Neural crest cell (in vitro differentiated cells): Measurements from ENCODE around the gene TULP4. TPM values are rescaled to one million over a fixed set of nuclear protein-coding genes. Genes with fewer than 3 reads are reported as not detected.

Experiments used
- DNase-seq: peaks from one replicate; pipeline ENCODE4 v3.0.0; 2021; ENCODE audit warnings: low read depth, mixed read lengths, low spot score
- H3K27ac Mint-ChIP-seq: one replicate; pipeline ENCODE4 v1.8.0; 2021; ENCODE audit warnings: mild to moderate bottlenecking, mixed read lengths; ENCODE audit not compliant: unreplicated experiment
- H3K27me3 Mint-ChIP-seq: 2 replicates; pipeline ENCODE4 v1.8.0; 2021; ENCODE audit warnings: low read depth, mild to moderate bottlenecking, mixed read lengths
- H3K36me3 Mint-ChIP-seq: 2 replicates; pipeline ENCODE4 v1.8.0; 2021; ENCODE audit warnings: low read depth, mild to moderate bottlenecking, mixed read lengths
- H3K4me1 Mint-ChIP-seq: 2 replicates; pipeline ENCODE4 v1.8.0; 2021; ENCODE audit warnings: mixed read lengths
- H3K4me3 Mint-ChIP-seq: one replicate; pipeline ENCODE4 v1.8.0; 2021; ENCODE audit warnings: mild to moderate bottlenecking, mixed read lengths
- H3K9me3 Mint-ChIP-seq: 2 replicates; pipeline ENCODE4 v1.8.0; 2021; ENCODE audit warnings: mixed read lengths
- total RNA-seq: library from RNA; stranded (reverse); gene quantifications from 2 replicates; pipeline ENCODE4 v1.2.1, GENCODE V29; 2021
- TF ChIP-seq, protein P1 (sequence below): fragments of 200-600 bp; sonication (generic); conservative IDR thresholded peaks from 2 replicates; pipeline ENCODE4 v1.5.0; 2021; ENCODE audit warnings: antibody characterized with exemption, mild to moderate bottlenecking

The TULP4 gene
- total RNA-seq, 1 donor from 2014 or later: 115 TPM

DNA sequence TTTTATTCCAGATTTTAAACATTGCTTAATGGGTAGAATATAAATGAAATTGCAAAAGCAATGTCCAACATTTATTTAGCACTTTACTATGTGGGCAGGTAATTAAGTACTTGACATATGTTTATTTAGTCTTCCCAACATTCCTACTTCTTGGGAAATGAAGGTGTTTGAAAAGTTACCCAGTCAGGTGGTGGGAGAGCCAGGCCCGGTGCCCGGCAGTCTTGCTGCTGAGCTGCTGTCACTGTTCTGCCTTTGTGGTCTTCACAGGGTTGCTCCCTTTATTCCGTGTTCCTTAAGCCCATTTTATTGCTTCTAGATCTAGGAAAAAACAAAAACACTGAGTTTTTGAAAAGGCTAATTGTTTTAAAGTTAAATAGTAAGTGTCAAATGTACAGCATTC lies 42.6 kb upstream of the TULP4 start:
- no peaks in the 10 kb centered on the region for H3K27me3 Mint-ChIP-seq
- H3K36me3 Mint-ChIP-seq: peaks cover 15% of the 10 kb centered on the region
- no peak overlapping the region for H3K27ac Mint-ChIP-seq
- TF ChIP-seq, protein P1, sequence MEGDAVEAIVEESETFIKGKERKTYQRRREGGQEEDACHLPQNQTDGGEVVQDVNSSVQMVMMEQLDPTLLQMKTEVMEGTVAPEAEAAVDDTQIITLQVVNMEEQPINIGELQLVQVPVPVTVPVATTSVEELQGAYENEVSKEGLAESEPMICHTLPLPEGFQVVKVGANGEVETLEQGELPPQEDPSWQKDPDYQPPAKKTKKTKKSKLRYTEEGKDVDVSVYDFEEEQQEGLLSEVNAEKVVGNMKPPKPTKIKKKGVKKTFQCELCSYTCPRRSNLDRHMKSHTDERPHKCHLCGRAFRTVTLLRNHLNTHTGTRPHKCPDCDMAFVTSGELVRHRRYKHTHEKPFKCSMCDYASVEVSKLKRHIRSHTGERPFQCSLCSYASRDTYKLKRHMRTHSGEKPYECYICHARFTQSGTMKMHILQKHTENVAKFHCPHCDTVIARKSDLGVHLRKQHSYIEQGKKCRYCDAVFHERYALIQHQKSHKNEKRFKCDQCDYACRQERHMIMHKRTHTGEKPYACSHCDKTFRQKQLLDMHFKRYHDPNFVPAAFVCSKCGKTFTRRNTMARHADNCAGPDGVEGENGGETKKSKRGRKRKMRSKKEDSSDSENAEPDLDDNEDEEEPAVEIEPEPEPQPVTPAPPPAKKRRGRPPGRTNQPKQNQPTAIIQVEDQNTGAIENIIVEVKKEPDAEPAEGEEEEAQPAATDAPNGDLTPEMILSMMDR: no peak
- no peaks in the 10 kb centered on the region for H3K4me1 Mint-ChIP-seq
- no peaks in the 10 kb centered on the region for H3K9me3 Mint-ChIP-seq
- DNase-seq: no peak
- no peak overlapping the region for H3K4me3 Mint-ChIP-seq

DNA sequence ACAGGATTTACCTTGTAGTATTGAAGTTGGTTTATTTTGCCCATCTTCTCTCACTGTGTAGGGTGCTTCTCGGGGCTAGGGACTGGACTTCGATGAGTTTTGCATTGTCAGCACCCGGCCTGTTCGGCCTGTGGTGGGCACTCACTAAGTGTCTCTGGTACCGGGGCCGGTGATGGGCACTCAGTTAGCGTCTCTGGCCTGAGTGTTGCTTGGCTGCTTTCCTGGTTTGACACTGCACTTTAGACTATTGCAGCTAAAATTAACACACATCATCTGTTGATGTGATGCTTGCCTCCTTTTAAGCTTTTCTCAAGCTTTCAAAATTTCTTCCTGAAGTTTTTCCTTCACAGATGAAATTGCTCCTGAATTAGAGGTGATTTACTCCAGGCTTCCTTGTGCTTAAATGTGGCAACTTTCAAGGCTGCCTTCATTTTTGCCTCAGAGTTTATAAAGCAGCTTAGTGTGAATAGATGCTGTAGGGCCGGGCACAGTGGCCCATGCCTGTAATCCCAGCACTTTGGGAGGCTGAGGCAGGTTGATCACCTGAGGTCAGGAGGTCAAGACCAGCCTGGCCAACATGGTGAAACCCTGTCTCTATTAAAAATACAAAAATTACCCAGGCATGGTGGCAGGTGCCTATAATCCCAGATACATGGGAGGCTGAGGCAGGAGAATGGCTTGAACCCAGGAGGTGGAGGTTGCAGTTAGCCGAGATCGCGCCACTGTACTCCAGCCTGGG lies 41.7 kb upstream of the TULP4 start:
- Mint-ChIP-seq H3K9me3 (no peaks in the 10 kb centered on the region), H3K27me3 (no peaks in the 10 kb centered on the region), H3K4me3 (no peak overlapping the region), H3K27ac (no peak overlapping the region), H3K36me3 (peaks cover 23% of the 10 kb centered on the region), H3K4me1 (no peaks in the 10 kb centered on the region)
- TF ChIP-seq, protein P1: no peak
- DNase-seq: no peak

DNA sequence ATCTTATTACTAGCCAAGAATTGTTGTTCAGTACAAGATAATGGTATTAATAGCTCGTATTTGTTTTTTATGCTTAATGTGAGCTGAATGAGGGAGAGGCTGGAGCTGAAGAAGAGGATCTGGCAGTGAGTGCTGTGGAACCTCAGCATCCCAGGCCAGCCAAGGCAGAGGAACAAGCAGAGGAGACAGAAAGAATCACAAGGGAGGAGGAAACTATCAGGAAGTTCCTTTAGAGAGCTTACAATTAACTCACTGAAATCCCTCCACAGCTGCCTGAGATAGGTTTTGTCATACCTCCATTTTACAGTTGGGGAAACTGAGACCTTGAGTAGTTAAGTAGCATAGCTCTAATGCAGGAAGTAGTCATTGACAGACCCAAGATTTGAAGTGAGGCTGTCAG lies 39.9 kb upstream of the TULP4 start:
- no peak overlapping the region for H3K27ac Mint-ChIP-seq
- H3K36me3 Mint-ChIP-seq: peaks cover 18% of the 10 kb centered on the region
- H3K9me3 Mint-ChIP-seq: no peaks in the 10 kb centered on the region

DNA sequence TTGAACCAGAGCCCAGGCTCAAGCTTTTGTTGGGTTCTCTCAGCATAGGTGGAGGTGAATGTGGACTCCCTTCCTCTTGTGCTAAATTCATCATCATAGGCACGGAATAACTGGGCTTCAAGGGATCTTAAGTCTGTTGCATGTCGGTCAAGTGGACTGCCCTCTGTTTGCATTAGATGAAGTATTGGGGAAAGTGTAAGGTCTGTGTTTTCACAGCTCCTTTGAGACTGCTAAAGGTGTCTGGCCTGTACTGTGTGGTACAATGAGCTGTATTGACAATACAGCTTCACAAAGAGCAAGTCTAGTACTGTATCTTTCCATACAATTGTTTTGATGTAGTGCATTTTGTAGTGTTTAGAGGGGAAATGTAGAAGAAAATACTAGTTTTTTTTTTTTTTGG lies 34.3 kb upstream of the TULP4 start:
- Mint-ChIP-seq H3K36me3 (peaks cover 13% of the 10 kb centered on the region), H3K27me3 (no peaks in the 10 kb centered on the region), H3K4me3 (no peak overlapping the region), H3K27ac (no peak overlapping the region), H3K9me3 (no peaks in the 10 kb centered on the region), H3K4me1 (peaks cover 5% of the 10 kb centered on the region)
- no peak for DNase-seq
- TF ChIP-seq, protein P1: no peak

More for the DNA sequence above, 39.9 kb upstream of the TULP4 start:
- no peaks in the 10 kb centered on the region for H3K27me3 Mint-ChIP-seq
- TF ChIP-seq, protein P1: no peak
- no peak overlapping the region for H3K4me3 Mint-ChIP-seq
- no peaks in the 10 kb centered on the region for H3K4me1 Mint-ChIP-seq
- no peak for DNase-seq

DNA sequence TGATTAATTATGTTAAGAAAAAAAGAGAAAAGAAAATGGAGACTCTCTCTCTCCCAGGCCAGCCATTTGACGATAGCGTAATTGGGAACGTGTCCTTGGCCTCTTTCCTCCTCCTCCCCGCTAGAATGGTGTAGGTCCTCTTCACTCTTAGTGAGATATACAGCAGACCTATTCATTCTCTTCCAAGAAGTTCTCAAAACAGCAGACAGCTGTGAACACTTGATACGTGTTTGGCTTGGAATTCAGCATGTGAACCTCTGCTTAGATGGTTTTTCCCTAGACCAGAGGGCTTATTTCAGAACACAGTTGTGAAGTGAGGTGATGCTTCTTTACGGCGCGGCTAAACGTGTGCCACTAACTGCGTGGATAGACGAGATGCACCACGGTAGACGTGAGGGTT lies 32.6 kb upstream of the TULP4 start:
- Mint-ChIP-seq H3K36me3 (peaks cover 8% of the 10 kb centered on the region), H3K4me1 (peaks cover 20% of the 10 kb centered on the region), H3K9me3 (no peaks in the 10 kb centered on the region), H3K4me3 (no peak overlapping the region), H3K27ac (no peak overlapping the region), H3K27me3 (no peaks in the 10 kb centered on the region)
- DNase-seq: no peak
- TF ChIP-seq, protein P1: no peak
